GM12878 (cell line): ENCODE measurements around the gene RPS23. TPM values are rescaled to one million over a fixed set of nuclear protein-coding genes. Genes with fewer than 3 reads are reported as not detected.

ENCODE experiments used
- ATAC-seq: fragments of 200-7000 bp; cut with Tn5 transposase; 3 replicates; pipeline ENCODE4 v1.9.1; 2020; ENCODE audit warnings: mild to moderate bottlenecking, moderate library complexity
- BruUV-seq: library from RNA; stranded (reverse); fragments of 400-500 nt; replicated peaks from 2 replicates; lab custom pipeline; 2021; lab: Mats Ljungman, UMichigan
- CTCF ChIA-PET: fragments of 300-600 bp; sonication (Branson Sonifier 250); formaldehyde crosslinking; extraction: SDS; loops from one replicate; lab custom pipeline; 2021; ENCODE audit warnings: inconsistent platforms; lab: Yijun Ruan, JAX
- POLR2A ChIA-PET: fragments of 350-600 bp; formaldehyde crosslinking; extraction: SDS; loops from one replicate; lab custom pipeline; 2021; ENCODE audit warnings: inconsistent platforms; lab: Charles Lee
- RAD21 ChIA-PET: fragments of 300-600 bp; sonication (Branson Sonifier 250); formaldehyde crosslinking; loops from one replicate; lab custom pipeline; 2023; ENCODE audit warnings: antibody characterized with exemption; ENCODE audit not compliant: unreplicated experiment; lab: Charles Lee
- SMC1A ChIA-PET: fragments of 300-600 bp; sonication (Branson Sonifier 250); formaldehyde crosslinking; loops from one replicate; lab custom pipeline; 2023; ENCODE audit not compliant: unreplicated experiment, uncharacterized antibody; lab: Charles Lee
- DNase-seq: peaks from one replicate; pipeline ENCODE4 v3.0.0-alpha.2; 2011; ENCODE audit warnings: low read depth, low spot score
- FAIRE-seq: peaks from 3 replicates; lab custom pipeline; 2011; peaks lifted over from hg19 to GRCh38; lab: Jason Lieb, UNC
- H2AFZ ChIP-seq: 2 replicates; pipeline ENCODE4 v1.6.0; 2011; ENCODE audit warnings: low read depth, low read length, control low read depth; ENCODE audit not compliant: control insufficient read depth
- H3K27ac ChIP-seq: 2 replicates; pipeline ENCODE4 v1.5.1; 2011; ENCODE audit warnings: control low read depth; ENCODE audit not compliant: control insufficient read depth, insufficient read depth
- H3K27me3 ChIP-seq, 2 experiments: replicated peaks in 1 of 2; 2 replicates each; pipeline versions ENCODE4 v1.6.0 to v1.6.1; 2011; ENCODE audit warnings: low read length in 1 of 2; ENCODE audit not compliant: control insufficient read depth in 2 of 2, insufficient read depth in 2 of 2
- H3K36me3 ChIP-seq, 2 experiments: 2 replicates each; pipeline ENCODE4 v1.5.1; 2011; ENCODE audit warnings: low read length in 1 of 2; ENCODE audit not compliant: control insufficient read depth in 2 of 2, insufficient read depth in 2 of 2
- H3K4me1 ChIP-seq: 2 replicates; pipeline ENCODE4 v1.6.1; 2011; ENCODE audit warnings: mild to moderate bottlenecking, low read length, moderate library complexity, mixed read lengths; ENCODE audit not compliant: control insufficient read depth, insufficient read depth
- H3K4me2 ChIP-seq: 2 replicates; pipeline ENCODE4 v1.6.0; 2011; ENCODE audit warnings: control low read depth; ENCODE audit not compliant: control insufficient read depth, insufficient read depth
- H3K4me3 ChIP-seq: fragments of 200-600 bp; sonication (generic); 2 replicates; pipeline ENCODE4 v1.5.1; 2016
- H3K79me2 ChIP-seq: 2 replicates; pipeline ENCODE4 v1.6.0; 2011; ENCODE audit warnings: low read length; ENCODE audit not compliant: control insufficient read depth, insufficient read depth
- H3K9ac ChIP-seq: 2 replicates; pipeline ENCODE4 v1.8.0; 2011; ENCODE audit warnings: low read length, control low read depth, mixed read lengths; ENCODE audit not compliant: control insufficient read depth, insufficient read depth
- H3K9me3 ChIP-seq: replicated peaks from 3 replicates; pipeline ENCODE4 v1.5.1; 2011; ENCODE audit warnings: mild to moderate bottlenecking, low read length; ENCODE audit not compliant: control insufficient read depth, insufficient read depth
- H4K20me1 ChIP-seq: 2 replicates; pipeline ENCODE4 v1.6.0; 2011; ENCODE audit not compliant: control insufficient read depth, insufficient read depth
- CREM ChIP-seq: IDR thresholded peaks from 2 replicates; pipeline ENCODE4 v1.6.1; 2014; ENCODE audit warnings: antibody characterized with exemption, low read depth
- KAT2A ChIP-seq: conservative IDR thresholded peaks from 2 replicates; pipeline ENCODE4 v1.6.1; 2011; ENCODE audit warnings: low read depth, low read length; ENCODE audit not compliant: control insufficient read depth
- POLR2AphosphoS5 ChIP-seq: IDR thresholded peaks from 2 replicates; pipeline ENCODE4 v1.6.1; 2011; ENCODE audit warnings: mild to moderate bottlenecking, low read length, inconsistent platforms
- RELA ChIP-seq: fragments of 450-650 bp; IDR thresholded peaks from 2 replicates; pipeline ENCODE4 v1.8.0; 2014; ENCODE audit warnings: borderline replicate concordance; ENCODE audit not compliant: partially characterized antibody
- SMAD5 ChIP-seq: IDR thresholded peaks from 2 replicates; pipeline ENCODE4 v1.6.1; 2016; ENCODE audit warnings: antibody characterized with exemption, low read depth
- SRF ChIP-seq, 2 experiments: IDR thresholded peaks; 2 replicates each; pipeline ENCODE4 v1.6.1; 2011; ENCODE audit warnings: low read depth in 2 of 2, low read length in 2 of 2, mild to moderate bottlenecking in 1 of 2, moderate library complexity in 1 of 2
- ZBED1 ChIP-seq: IDR thresholded peaks from 2 replicates; pipeline ENCODE4 v1.6.1; 2016; ENCODE audit warnings: borderline replicate concordance
- WGBS: methylation state at CpG from one replicate; pipeline ENCODE4 v1.1.6; 2016; ENCODE audit warnings: low lambda C conversion rate; ENCODE audit not compliant: insufficient replicate concordance, insufficient coverage; ENCODE audit errors: missing lambda C conversion rate; 5-methylcytosine and 5-hydroxymethylcytosine counted together
- in situ Hi-C: fragments of 300-500 bp; cut with MboI; formaldehyde crosslinking; loops from 9 replicates; pipeline ENCODE4 v1.14.3; 2018; ENCODE audit warnings: mixed read lengths
- intact Hi-C: fragments of 100-400 bp; cut with micrococcal nuclease; formaldehyde crosslinking; loops from one replicate; pipeline ENCODE4 v1.14.2; 2022; ENCODE audit not compliant: unreplicated experiment
- polyA plus RNA-seq, 11 experiments: library from polyadenylated mRNA; depleted of rRNA in 4 of 11; unstranded in 6 of 11; stranded (reverse) in 5 of 11; fragments of >200 nt; fragmentation: Nextera tagmentation in 4 of 11; fragmentation: Illumina TruSeq in 1 of 11; extraction: Ambion mirVana in 4 of 11; extraction: Trizol in 1 of 11; gene quantifications; 1 replicate in 1 of 11; 2 replicates in 10 of 11; pipeline versions ENCODE4 v1.2.1 to v1.2.3, GENCODE V29; 2011 to 2016; ENCODE audit warnings: inconsistent platforms in 2 of 11, missing spikeins in 2 of 11, low read depth in 1 of 11
- total RNA-seq, 4 experiments: library from RNA; depleted of rRNA in 3 of 4; stranded (reverse); fragments of >200 nt in 3 of 4; fragmentation: Illumina TruSeq in 1 of 4; extraction: Trizol in 1 of 4; gene quantifications; 2 replicates each; pipeline versions ENCODE4 v1.2.1 to v1.2.3, GENCODE V29; 2013 to 2021
- TF ChIP-seq, protein P1 (sequence below): fragments of 450-650 bp; formaldehyde crosslinking; IDR thresholded peaks from 2 replicates; pipeline ENCODE4 v1.5.0; 2022; ENCODE audit warnings: mild to moderate bottlenecking, missing genetic modification characterization
- TF ChIP-seq, protein P2 (sequence below): fragments of 450-650 bp; IDR thresholded peaks from 2 replicates; pipeline ENCODE4 v1.6.1; 2018; ENCODE audit warnings: borderline replicate concordance, mild to moderate bottlenecking; ENCODE audit not compliant: partially characterized antibody
- TF ChIP-seq, protein P3 (sequence below): fragments of 450-650 bp; IDR thresholded peaks from 2 replicates; pipeline ENCODE4 v1.6.1; 2017; ENCODE audit warnings: mild to moderate bottlenecking, moderate library complexity

Gene RPS23
- total and polyA plus RNA-seq, 10 of the 15 experiments (the other 5 are each of a cell fraction or from before 2014, with no cell fraction given), result 2,489 to 8,145 (median 5,256) TPM

DNA sequence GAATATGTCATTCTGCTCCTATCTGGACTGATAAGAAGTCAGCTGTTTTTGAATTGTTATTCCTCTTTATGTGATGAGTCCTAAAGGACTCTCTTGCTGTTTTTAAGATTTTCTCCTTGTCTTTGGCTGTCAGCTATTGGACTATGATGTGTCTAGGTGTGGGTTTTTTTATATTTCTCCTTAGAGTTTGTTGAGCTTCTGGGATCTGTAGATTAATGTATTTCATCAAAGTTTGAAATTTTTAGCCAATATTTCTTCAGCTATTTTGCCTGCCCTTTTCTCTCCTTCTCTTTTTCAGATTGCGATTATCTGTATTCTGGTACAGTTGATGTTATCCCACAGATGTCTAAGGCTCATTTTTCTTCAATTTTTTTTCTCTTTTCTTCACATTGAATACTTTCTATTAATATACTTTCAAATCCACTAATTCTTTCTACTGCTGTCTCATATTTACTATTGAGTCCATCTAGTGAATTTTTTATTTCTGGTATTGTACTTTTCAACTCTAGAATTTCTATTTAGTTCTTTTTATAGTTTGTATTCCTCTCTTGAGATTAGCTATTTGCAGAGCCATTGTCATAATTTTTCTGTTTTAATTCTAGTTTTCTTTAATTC lies 31.1 kb downstream of the RPS23 start:
- H3K4me1 ChIP-seq, result no peaks in the 10 kb centered on the region
- SMC1A ChIA-PET, result interaction anchor here (1.3 to 2.7 kb wide), 2 partner anchors 9 to 12 kb away, joined by 5 to 10 read pairs; no protein-coding TSS in a partner anchor
- RAD21 ChIA-PET, result interaction anchor here (1.1 kb wide), 1 partner anchor 21 kb away, joined by 5 read pairs; no protein-coding TSS in a partner anchor
- in situ Hi-C loops, result no loop called here
- WGBS, result 92% methylated on average over 1 of the region's 1 CpG
- intact Hi-C loops, result no loop called here
- H3K36me3 ChIP-seq, result no peaks in the 10 kb centered on the region
- H3K27me3 ChIP-seq, result no peaks in the 10 kb centered on the region
- FAIRE-seq (no peak), ATAC-seq (no peak), DNase-seq (no peak)
- POLR2A ChIA-PET, result no interaction called here
- CTCF ChIA-PET, result interaction anchor here (1.4 to 2.9 kb wide), 2 partner anchors 12 to 21 kb away, joined by 4 to 21 read pairs; no protein-coding TSS in a partner anchor
- no peak overlapping the region for H3K9ac ChIP-seq
- H3K79me2 ChIP-seq, result no peaks in the 10 kb centered on the region
- no peak overlapping the region for H3K4me2 ChIP-seq
- no peak overlapping the region for H3K4me3 ChIP-seq
- BruUV-seq, result no TSS peak
- no peaks in the 10 kb centered on the region for H4K20me1 ChIP-seq
- H3K9me3 ChIP-seq, result no peaks in the 10 kb centered on the region; the same call in 2 of the 3 replicates
- no peak overlapping the region for H2AFZ ChIP-seq
- no peak overlapping the region for H3K27ac ChIP-seq
- TF ChIP-seq KAT2A (no peak), RELA (no peak), SRF (IDR thresholded peaks at IDR 0.05; ENCODE audit: low read depth in 2 of 2, low read length in 2 of 2) (no peak), SMAD5 (no peak), CREM (no peak), POLR2AphosphoS5 (no peak), ZBED1 (no peak)
- TF ChIP-seq, protein P1, sequence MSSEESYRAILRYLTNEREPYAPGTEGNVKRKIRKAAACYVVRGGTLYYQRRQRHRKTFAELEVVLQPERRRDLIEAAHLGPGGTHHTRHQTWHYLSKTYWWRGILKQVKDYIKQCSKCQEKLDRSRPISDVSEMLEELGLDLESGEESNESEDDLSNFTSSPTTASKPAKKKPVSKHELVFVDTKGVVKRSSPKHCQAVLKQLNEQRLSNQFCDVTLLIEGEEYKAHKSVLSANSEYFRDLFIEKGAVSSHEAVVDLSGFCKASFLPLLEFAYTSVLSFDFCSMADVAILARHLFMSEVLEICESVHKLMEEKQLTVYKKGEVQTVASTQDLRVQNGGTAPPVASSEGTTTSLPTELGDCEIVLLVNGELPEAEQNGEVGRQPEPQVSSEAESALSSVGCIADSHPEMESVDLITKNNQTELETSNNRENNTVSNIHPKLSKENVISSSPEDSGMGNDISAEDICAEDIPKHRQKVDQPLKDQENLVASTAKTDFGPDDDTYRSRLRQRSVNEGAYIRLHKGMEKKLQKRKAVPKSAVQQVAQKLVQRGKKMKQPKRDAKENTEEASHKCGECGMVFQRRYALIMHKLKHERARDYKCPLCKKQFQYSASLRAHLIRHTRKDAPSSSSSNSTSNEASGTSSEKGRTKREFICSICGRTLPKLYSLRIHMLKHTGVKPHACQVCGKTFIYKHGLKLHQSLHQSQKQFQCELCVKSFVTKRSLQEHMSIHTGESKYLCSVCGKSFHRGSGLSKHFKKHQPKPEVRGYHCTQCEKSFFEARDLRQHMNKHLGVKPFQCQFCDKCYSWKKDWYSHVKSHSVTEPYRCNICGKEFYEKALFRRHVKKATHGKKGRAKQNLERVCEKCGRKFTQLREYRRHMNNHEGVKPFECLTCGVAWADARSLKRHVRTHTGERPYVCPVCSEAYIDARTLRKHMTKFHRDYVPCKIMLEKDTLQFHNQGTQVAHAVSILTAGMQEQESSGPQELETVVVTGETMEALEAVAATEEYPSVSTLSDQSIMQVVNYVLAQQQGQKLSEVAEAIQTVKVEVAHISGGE (CRISPR knock-in tag), result no peak
- TF ChIP-seq, protein P2, sequence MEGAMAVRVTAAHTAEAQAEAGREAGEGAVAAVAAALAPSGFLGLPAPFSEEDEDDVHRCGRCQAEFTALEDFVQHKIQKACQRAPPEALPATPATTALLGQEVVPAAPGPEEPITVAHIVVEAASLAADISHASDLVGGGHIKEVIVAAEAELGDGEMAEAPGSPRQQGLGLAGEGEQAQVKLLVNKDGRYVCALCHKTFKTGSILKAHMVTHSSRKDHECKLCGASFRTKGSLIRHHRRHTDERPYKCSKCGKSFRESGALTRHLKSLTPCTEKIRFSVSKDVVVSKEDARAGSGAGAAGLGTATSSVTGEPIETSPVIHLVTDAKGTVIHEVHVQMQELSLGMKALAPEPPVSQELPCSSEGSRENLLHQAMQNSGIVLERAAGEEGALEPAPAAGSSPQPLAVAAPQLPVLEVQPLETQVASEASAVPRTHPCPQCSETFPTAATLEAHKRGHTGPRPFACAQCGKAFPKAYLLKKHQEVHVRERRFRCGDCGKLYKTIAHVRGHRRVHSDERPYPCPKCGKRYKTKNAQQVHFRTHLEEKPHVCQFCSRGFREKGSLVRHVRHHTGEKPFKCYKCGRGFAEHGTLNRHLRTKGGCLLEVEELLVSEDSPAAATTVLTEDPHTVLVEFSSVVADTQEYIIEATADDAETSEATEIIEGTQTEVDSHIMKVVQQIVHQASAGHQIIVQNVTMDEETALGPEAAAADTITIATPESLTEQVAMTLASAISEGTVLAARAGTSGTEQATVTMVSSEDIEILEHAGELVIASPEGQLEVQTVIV, result no peak
- TF ChIP-seq, protein P3, sequence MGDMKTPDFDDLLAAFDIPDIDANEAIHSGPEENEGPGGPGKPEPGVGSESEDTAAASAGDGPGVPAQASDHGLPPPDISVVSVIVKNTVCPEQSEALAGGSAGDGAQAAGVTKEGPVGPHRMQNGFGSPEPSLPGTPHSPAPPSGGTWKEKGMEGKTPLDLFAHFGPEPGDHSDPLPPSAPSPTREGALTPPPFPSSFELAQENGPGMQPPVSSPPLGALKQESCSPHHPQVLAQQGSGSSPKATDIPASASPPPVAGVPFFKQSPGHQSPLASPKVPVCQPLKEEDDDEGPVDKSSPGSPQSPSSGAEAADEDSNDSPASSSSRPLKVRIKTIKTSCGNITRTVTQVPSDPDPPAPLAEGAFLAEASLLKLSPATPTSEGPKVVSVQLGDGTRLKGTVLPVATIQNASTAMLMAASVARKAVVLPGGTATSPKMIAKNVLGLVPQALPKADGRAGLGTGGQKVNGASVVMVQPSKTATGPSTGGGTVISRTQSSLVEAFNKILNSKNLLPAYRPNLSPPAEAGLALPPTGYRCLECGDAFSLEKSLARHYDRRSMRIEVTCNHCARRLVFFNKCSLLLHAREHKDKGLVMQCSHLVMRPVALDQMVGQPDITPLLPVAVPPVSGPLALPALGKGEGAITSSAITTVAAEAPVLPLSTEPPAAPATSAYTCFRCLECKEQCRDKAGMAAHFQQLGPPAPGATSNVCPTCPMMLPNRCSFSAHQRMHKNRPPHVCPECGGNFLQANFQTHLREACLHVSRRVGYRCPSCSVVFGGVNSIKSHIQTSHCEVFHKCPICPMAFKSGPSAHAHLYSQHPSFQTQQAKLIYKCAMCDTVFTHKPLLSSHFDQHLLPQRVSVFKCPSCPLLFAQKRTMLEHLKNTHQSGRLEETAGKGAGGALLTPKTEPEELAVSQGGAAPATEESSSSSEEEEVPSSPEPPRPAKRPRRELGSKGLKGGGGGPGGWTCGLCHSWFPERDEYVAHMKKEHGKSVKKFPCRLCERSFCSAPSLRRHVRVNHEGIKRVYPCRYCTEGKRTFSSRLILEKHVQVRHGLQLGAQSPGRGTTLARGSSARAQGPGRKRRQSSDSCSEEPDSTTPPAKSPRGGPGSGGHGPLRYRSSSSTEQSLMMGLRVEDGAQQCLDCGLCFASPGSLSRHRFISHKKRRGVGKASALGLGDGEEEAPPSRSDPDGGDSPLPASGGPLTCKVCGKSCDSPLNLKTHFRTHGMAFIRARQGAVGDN, result no peak
